IMR-90 (cell line): ENCODE results near the gene GJC1. TPM values are rescaled to one million over a fixed set of nuclear protein-coding genes. Genes with fewer than 3 reads are reported as not detected.

Source experiments
- ATAC-seq: fragments of 200-7000 bp; cut with Tn5 transposase; 2 replicates; pipeline ENCODE4 v1.9.1; 2020; ENCODE audit warnings: low read depth, mild to moderate bottlenecking, moderate library complexity
- BruUV-seq: library from RNA; stranded (reverse); fragments of 400-500 nt; replicated peaks from 2 replicates; lab custom pipeline; 2021; lab: Mats Ljungman, UMichigan
- CTCF ChIA-PET: fragments of 300-600 bp; formaldehyde crosslinking; extraction: SDS; loops from one replicate; lab custom pipeline; 2021; ENCODE audit warnings: antibody characterized with exemption; lab: Yijun Ruan, JAX
- POLR2A ChIA-PET: fragments of 300-600 bp; sonication (Branson Sonifier 250); formaldehyde crosslinking; loops from one replicate; lab custom pipeline; 2022; ENCODE audit warnings: antibody characterized with exemption; ENCODE audit not compliant: unreplicated experiment; lab: Charles Lee
- DNase-seq: peaks from one replicate; pipeline ENCODE4 v3.0.0; 2013
- H2AFZ ChIP-seq: replicated peaks from 2 replicates; pipeline ENCODE3; 2013; ENCODE audit warnings: low read length, mild to moderate bottlenecking; ENCODE audit not compliant: poor library complexity
- H2AK5ac ChIP-seq: 2 replicates; pipeline ENCODE4 v1.6.1; 2013; ENCODE audit warnings: low read depth, low read length, inconsistent platforms
- H2AK9ac ChIP-seq: replicated peaks from 2 replicates; pipeline ENCODE3; 2013; ENCODE audit warnings: mild to moderate bottlenecking, low read depth, low read length, moderate library complexity; ENCODE audit not compliant: poor library complexity
- H2BK120ac ChIP-seq: 2 replicates; pipeline ENCODE4 v1.6.1; 2013; ENCODE audit warnings: low read depth, low read length, inconsistent platforms
- H2BK15ac ChIP-seq: 3 replicates; pipeline ENCODE4 v1.6.1; 2013; ENCODE audit warnings: low read depth, low read length, inconsistent platforms
- H2BK20ac ChIP-seq: 2 replicates; pipeline ENCODE4 v1.6.1; 2013; ENCODE audit warnings: low read depth, mild to moderate bottlenecking, inconsistent platforms, low read length, moderate library complexity
- H2BK5ac ChIP-seq: 2 replicates; pipeline ENCODE4 v1.6.1; 2013; ENCODE audit warnings: mild to moderate bottlenecking, low read depth, low read length, inconsistent platforms; ENCODE audit not compliant: poor library complexity, severe bottlenecking
- H3K14ac ChIP-seq: replicated peaks from 2 replicates; pipeline ENCODE4 v1.6.1; 2013; ENCODE audit warnings: low read depth, low read length, inconsistent platforms
- H3K18ac ChIP-seq: 2 replicates; pipeline ENCODE4 v1.6.1; 2013; ENCODE audit warnings: low read depth, low read length, control low read depth
- H3K23ac ChIP-seq: 2 replicates; pipeline ENCODE4 v1.6.1; 2013; ENCODE audit warnings: low read depth, low read length, inconsistent platforms
- H3K27ac ChIP-seq: 2 replicates; pipeline ENCODE4 v1.5.1; 2013; ENCODE audit warnings: mild to moderate bottlenecking, control low read depth, low read length; ENCODE audit not compliant: insufficient read depth
- H3K27me3 ChIP-seq: 2 replicates; pipeline ENCODE4 v1.6.1; 2013; ENCODE audit warnings: low read length; ENCODE audit not compliant: control insufficient read depth, insufficient read depth
- H3K36me3 ChIP-seq: 2 replicates; pipeline ENCODE4 v1.6.1; 2013; ENCODE audit warnings: low read length, mixed read lengths; ENCODE audit not compliant: control insufficient read depth, insufficient read depth
- H3K4ac ChIP-seq: 2 replicates; pipeline ENCODE4 v1.6.1; 2013; ENCODE audit warnings: low read depth, low read length, inconsistent platforms
- H3K4me1 ChIP-seq: 2 replicates; pipeline ENCODE4 v1.6.1; 2013; ENCODE audit warnings: low read length, mixed read lengths; ENCODE audit not compliant: control insufficient read depth, insufficient read depth
- H3K4me2 ChIP-seq: 2 replicates; pipeline ENCODE4 v1.6.1; 2013; ENCODE audit warnings: low read depth, mild to moderate bottlenecking, control low read depth, low read length, moderate library complexity
- H3K4me3 ChIP-seq: 2 replicates; pipeline ENCODE4 v1.5.1; 2013; ENCODE audit warnings: low read depth, mild to moderate bottlenecking, control low read depth, low read length, moderate library complexity; ENCODE audit not compliant: insufficient read depth
- H3K56ac ChIP-seq: 2 replicates; pipeline ENCODE4 v1.6.1; 2013; ENCODE audit warnings: low read length, inconsistent platforms; ENCODE audit not compliant: insufficient read depth; ENCODE audit errors: extremely low read depth
- H3K79me1 ChIP-seq, 2 experiments: 2 replicates each; pipeline ENCODE4 v1.6.1; 2013; ENCODE audit warnings: low read length in 2 of 2, inconsistent platforms in 1 of 2, low read depth in 1 of 2
- H3K9ac ChIP-seq: 2 replicates; pipeline ENCODE4 v1.6.1; 2013; ENCODE audit warnings: low read depth, low read length, control low read depth
- H3K9me1 ChIP-seq: 2 replicates; pipeline ENCODE4 v1.6.1; 2013; ENCODE audit warnings: low read length, inconsistent platforms; ENCODE audit not compliant: insufficient read depth
- H3K9me3 ChIP-seq: 2 replicates; pipeline ENCODE4 v1.6.1; 2013; ENCODE audit warnings: low read length; ENCODE audit not compliant: control insufficient read depth, insufficient read depth
- H4K20me1 ChIP-seq: 2 replicates; pipeline ENCODE4 v1.6.1; 2013; ENCODE audit warnings: low read length, inconsistent platforms; ENCODE audit not compliant: insufficient read depth
- H4K5ac ChIP-seq: 2 replicates; pipeline ENCODE4 v1.6.1; 2013; ENCODE audit warnings: mild to moderate bottlenecking, low read depth, low read length, control low read depth
- H4K8ac ChIP-seq, 2 experiments: 2 replicates each; pipeline ENCODE4 v1.6.1; 2013; ENCODE audit warnings: low read depth in 2 of 2, low read length in 2 of 2, control low read depth in 1 of 2, inconsistent platforms in 1 of 2
- H4K91ac ChIP-seq: 2 replicates; pipeline ENCODE4 v1.6.1; 2013; ENCODE audit warnings: low read depth, low read length, inconsistent platforms; ENCODE audit not compliant: insufficient read depth
- ELK1 ChIP-seq: fragments of 150-350 bp; IDR thresholded peaks from 2 replicates; pipeline ENCODE4 v1.6.1; 2016; ENCODE audit warnings: low read depth, mild to moderate bottlenecking, low read length, moderate library complexity, borderline replicate concordance
- MXI1 ChIP-seq: IDR thresholded peaks from 2 replicates; pipeline ENCODE4 v1.6.1; 2012; ENCODE audit warnings: low read depth, mild to moderate bottlenecking, low read length, moderate library complexity, borderline replicate concordance
- WGBS, 2 experiments: methylation state at CpG; one replicate each; pipeline versions ENCODE4 v1.1.5 to v1.1.7; 2013; ENCODE audit warnings: missing lambda C conversion rate in 2 of 2; ENCODE audit not compliant: insufficient read length in 1 of 2; ENCODE audit errors: extremely low coverage in 2 of 2; 5-methylcytosine and 5-hydroxymethylcytosine counted together
- dilution Hi-C: fragments of 300-500 bp; cut with HindIII; formaldehyde crosslinking; loops from one replicate; pipeline ENCODE4 v1.14.3; 2018; ENCODE audit warnings: low sequenced_read_pairs; ENCODE audit not compliant: unreplicated experiment
- in situ Hi-C: fragments of 300-500 bp; cut with MboI; formaldehyde crosslinking; loops from 3 replicates; pipeline ENCODE4 v1.14.3; 2019; ENCODE audit warnings: low sequenced_read_pairs, inconsistent platforms, mixed read lengths
- intact Hi-C: fragments of 100-400 bp; cut with micrococcal nuclease; formaldehyde crosslinking; loops from 2 replicates; pipeline ENCODE4 v1.10.0; 2022
- polyA plus RNA-seq, 3 experiments: library from polyadenylated mRNA; depleted of rRNA; stranded (reverse); fragments of >200 nt; gene quantifications; 2 replicates each; pipeline ENCODE4 v1.2.3, GENCODE V29; 2012; ENCODE audit warnings: low replicate concordance in 1 of 3
- total RNA-seq: library from RNA; depleted of rRNA; stranded (reverse); fragments of >200 nt; gene quantifications from 2 replicates; pipeline ENCODE4 v1.2.3, GENCODE V29; 2012

The GJC1 gene
- total and polyA plus RNA-seq, 2 of the 4 experiments (the other 2 are of a cell fraction) = 23.9 to 69.7 TPM

GRCh38 chr17:44781551-44782325 is 48.3 kb downstream of the GJC1 start:
- Histone ChIP-seq H3K23ac (no peak overlapping the region), H3K27me3 (no peaks in the 10 kb centered on the region; the same call in 1 of the 2 replicates), H2BK15ac (no peak overlapping the region), H3K79me1 (no peaks in the 10 kb centered on the region), H3K36me3 (no peaks in the 10 kb centered on the region), H3K56ac (no peak overlapping the region), H2AK9ac (peak overlapping the region; percentile 70), H4K8ac (no peak overlapping the region), H2AK5ac (peak overlapping the region; percentile 54; the same call in 1 of the 2 replicates), H3K27ac (no peak overlapping the region), H3K9me1 (no peaks in the 10 kb centered on the region), H3K4me1 (peaks cover 3% of the 10 kb centered on the region; the same call in 1 of the 2 replicates), H3K18ac (no peak overlapping the region), H3K4ac (no peak overlapping the region), H3K9ac (no peak overlapping the region), H3K4me2 (no peak overlapping the region), H4K91ac (no peak overlapping the region), H2AFZ (peak overlapping the region; percentile 8), H2BK20ac (no peak overlapping the region), H4K5ac (no peak overlapping the region), H4K20me1 (no peaks in the 10 kb centered on the region), H2BK120ac (no peak overlapping the region), H2BK5ac (no peak overlapping the region), H3K14ac (no peak overlapping the region; the same call in 1 of the 2 replicates), H3K9me3 (no peaks in the 10 kb centered on the region), H3K4me3 (no peak overlapping the region)
- ATAC-seq (no peak), DNase-seq (no peak)
- intact Hi-C loops (no loop called here), in situ Hi-C loops (loop anchor here (5.0 kb wide), 1 partner anchor 81 kb away; no protein-coding TSS in a partner anchor), dilution Hi-C loops (no loop called here)
- WGBS, 2 experiments = 100% methylated on average over 3 of the region's 17 CpGs; no CpG with 5 or more reads in 1 of the 2 experiments
- TF ChIP-seq ELK1 (no peak), MXI1 (no peak)
- ChIA-PET POLR2A (no interaction called here), CTCF (no interaction called here)
- no TSS peak for BruUV-seq
